Superior temporal gyrus (tissue), 1 donor: ENCODE data around the gene SENP1.
"Not testable (repeated sequence)": the region's sequence is repeated elsewhere in the genome, so short reads cannot be mapped to it uniquely, and the experiment has no call there.

ENCODE experiments used
- DNase-seq: peaks from one replicate; pipeline ENCODE4 v3.0.0-alpha.2; 2016; ENCODE audit errors: extremely low spot score

SENP1 gene

GRCh38 chr12:48111312-48111693, 5.4 kb upstream of the SENP1 start:
- DNase-seq, result not testable (repeated sequence)

- no peak for DNase-seq
These were observed 4.9 kb upstream of the SENP1 start for GRCh38 chr12:48110691-48111311.

DNA sequence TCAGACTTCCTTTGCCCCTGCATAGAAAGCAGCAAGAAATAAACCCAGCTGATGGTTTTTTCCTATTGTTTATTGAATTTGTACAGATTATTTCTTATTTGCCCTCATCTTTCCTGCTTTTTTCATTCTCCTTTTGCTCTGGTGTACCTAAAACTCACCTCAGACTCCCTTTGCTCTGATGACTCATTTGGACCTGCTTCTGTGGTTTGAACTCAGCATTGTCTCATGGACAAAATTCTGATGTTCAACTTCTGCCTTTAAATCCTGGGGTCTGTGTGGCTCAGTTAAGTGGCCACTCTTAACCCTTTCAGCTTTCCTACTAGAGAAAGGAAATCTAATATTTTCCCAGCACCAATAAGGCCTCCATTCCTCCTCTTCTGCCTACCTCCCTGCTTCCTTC, 3.5 kb upstream of the SENP1 start:
- no peak for DNase-seq

DNA sequence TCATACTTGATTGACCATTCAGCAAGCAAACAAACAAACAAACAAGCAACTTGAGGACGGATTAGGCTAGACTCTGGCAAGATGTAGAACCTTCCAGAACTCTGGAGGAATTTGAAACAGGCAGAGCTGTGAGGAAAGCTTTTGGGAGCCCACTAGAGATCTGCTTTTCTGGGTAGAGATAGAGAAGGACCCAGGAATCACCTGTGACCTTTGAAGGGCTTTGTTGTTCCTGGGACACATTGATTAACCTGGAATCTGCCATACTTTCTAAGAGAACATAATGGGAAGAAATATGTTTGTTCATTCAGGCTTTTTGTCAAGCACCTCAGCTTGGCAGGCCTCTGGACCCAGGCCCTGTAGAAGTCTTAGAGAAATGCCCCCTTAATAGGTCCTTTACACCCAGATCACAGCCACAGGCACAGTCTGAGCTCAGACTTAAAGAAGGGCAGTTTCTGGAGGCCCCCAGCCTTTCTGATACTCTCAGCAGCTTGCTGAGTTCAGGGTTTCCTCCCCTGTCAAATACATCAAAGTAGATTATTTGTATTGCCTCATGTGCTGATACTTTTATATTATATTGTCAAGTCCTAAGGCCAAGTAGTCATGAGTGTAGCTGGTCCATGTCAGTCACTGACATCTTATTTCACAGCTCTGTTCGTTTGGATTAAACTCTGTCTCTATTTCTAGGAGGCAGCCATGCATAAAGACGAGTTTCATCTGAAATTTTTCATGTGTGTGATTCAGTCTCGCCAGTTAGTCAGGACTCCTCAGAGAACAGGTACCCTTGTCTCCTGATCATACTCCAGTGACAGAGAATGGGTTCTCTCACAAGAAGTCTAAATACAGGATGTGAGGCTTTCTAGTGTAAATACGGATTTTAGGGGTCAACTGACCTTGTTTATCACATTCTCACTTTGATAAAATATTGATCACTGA, 1.1 kb upstream of the SENP1 start:
- no peak for DNase-seq

DNA sequence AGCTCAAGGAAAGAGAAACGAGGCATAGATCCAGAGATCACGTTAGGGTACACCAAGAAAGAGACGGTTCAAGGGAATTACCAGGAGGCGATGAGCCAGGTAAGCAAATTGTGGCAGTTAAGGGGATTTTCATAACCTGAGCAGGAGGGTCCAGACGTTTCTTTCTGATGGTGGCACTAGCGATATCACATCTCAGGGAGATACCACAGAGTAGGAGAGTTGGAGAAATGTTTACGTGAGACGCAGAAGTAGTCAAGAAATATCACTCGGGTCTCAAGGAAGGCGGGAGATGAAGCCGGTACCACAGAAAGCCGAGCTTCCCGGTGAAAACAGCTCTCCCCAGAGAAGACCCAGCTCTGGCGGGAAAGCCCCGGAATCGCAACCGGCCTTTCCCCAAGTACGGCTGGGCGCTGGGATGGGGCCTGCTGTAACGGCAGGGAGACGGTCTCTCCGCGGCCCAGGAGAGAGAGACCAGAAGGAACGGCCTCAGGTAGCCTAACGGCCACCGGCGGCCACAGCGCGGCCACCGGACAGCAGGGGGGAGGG, 485 bp downstream of the SENP1 start:
- DNase-seq, result peak; percentile 39

GRCh38 chr12:48104531-48104930, 1.3 kb downstream of the SENP1 start:
- no peak for DNase-seq

GRCh38 chr12:48092611-48093010, 13.3 kb downstream of the SENP1 start:
- DNase-seq, result no peak

GRCh38 chr12:48086327-48086726, 19.6 kb downstream of the SENP1 start:
- DNase-seq, result no peak

- no peak for DNase-seq
These were observed 20.9 kb downstream of the SENP1 start for GRCh38 chr12:48084841-48085460.

DNA sequence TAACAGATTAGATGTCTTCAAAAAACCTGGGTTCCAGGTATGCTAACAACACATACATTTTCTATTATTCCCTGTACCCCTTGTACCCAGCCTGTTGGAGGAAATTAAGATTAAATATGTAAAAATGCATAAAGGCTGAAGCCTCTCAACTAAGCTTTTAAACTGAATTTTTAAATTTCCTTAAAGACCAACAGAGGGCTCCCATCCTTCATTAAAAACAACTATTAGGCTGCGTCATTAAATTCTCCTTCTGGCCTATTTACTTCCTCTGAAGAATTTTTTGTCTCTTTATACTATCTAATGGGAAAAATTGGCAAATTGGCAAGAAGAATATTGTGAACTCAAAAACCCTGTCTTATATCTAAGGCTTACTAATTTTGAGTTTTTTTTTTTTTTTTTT, 21.8 kb downstream of the SENP1 start:
- peak; percentile 44 for DNase-seq

DNA sequence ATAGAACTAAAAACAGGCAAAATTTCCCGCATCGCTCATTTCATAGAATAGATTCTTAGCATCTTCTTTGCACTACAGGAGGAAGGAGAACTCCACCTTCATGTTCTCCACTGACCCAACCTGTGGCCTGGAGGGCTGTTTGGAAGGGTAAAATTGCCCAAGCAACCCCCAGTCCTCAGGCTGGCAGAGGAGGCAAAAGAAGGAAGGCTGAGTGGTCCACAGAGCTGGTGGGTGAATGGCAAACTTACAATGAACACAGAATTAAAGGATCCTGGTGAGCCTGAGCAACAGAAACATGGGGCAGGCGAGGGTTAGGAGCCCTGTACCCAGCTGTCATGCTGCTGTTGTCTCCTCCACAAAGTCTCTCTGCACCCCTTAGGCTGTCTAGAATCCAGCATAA, 25.1 kb downstream of the SENP1 start:
- DNase-seq, result no peak

DNA sequence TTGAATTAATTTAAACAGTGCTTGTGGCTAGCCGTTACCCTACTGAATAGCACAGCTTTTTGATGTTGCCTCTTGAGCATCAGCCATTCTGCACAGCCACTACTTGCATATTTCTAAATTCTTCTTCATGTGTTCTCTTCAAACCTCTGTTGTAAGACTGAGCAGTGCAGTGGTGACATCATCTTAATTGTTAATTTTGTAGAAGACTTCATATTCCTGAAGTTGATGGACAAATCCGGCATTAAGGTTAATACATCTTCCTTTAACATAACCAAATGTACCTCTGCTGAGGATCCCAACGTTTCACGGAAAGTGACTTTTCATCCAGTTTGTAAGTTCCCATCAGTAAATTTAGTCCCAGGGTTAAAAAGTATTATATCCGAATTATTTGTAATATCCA, 25.6 kb downstream of the SENP1 start:
- no peak for DNase-seq

GRCh38 chr12:48078901-48079300, 27.0 kb downstream of the SENP1 start:
- DNase-seq, result no peak

DNA sequence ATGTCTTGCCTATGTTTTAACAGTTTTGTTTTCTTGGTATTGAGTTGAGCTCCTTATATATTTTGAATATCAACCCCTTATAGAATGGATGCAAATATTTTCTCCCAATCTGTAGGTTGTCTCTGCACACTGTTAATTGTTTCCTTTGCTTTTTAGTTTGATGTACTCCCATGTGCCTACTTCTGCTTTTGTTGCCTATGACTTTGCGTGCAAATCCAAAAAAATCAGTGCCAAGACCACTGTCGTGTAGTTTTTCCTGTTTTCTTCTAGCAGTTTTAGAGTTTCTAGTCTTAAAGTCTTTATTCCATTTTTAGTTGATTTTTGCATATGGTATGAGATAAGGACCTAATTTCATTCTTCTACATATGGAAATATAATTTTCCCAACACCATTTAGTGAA, 28.8 kb downstream of the SENP1 start:
- no peak for DNase-seq

DNA sequence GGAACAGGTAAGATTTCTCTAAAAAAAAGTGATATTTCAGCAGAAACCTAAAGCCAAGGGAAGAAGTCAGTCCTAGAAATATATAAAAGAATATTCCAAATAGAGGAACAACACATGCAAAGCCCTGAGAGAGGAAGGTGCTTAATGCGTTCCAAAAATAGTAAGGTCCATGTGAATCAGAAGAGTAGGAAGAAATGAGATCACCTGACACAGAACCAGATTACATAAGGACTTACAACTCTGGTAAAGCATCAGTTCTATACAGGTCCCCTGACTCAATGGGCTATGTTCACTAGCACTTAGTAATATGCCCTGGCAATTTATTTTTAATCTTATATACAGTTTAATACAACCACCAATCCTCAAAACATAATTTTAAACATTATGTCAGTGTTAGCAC, 30.0 kb downstream of the SENP1 start:
- no peak for DNase-seq

DNA sequence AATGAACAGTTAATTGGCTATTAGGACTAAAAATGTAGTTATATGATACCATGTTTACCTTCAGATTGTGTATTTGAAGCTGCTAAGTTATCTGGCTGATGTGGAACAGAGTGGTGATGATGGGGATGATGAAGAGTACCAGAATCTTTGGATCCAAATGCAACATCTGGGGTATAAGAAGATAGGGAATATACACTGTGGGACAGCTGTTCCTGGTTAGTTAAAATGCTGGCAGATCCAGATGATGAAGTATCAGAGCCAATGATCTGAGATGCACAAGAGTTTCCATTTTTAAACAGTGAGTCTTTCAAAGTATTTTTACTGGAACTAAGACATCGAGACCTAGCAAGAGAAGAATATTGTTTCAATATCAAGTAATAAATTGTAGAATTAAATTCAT, 31.6 kb downstream of the SENP1 start:
- no peak for DNase-seq

GRCh38 chr12:48072266-48072665, 33.6 kb downstream of the SENP1 start:
- no peak for DNase-seq

DNA sequence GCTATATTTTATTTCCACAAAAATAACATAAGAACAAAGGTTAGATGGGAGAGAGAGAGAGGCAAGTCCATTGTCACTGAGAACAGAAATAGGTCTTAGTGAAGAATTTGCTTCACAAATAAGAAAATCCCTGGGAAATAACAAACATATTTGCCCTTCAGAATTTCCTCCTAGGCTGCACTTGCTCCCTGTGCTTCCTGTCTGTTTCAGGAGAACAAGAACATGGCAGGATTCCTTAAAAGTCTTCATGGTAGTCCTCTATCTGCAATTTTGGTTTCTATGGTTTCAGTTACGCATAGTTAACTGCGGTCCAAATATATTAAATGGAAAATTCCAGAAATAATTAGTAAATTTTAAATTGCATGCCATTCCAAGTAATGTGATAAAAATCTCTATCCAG, 34.1 kb downstream of the SENP1 start:
- DNase-seq, result no peak

GRCh38 chr12:48070731-48071130, 35.1 kb downstream of the SENP1 start:
- DNase-seq, result no peak

DNA sequence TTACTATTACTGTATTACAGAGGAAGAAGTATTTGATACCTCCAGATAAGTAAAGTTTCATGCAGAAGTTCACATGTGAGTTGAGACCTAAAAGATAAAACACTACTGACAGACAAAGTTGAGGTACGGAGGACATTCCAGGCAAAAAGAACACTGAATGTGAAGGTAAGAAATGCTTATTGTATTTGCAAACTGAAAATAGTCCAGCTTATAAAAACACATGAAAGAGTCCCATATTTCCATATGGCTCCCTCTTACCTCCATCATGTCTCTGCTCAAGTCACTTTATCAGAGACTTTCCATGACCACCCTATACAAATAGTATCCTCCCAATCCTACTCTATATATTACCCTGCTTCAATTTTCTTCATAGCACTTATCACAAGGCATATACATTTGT, 35.8 kb downstream of the SENP1 start:
- DNase-seq, result no peak

- DNase-seq, result no peak
These were observed 36.6 kb downstream of the SENP1 start for GRCh38 chr12:48069241-48069640.

DNA sequence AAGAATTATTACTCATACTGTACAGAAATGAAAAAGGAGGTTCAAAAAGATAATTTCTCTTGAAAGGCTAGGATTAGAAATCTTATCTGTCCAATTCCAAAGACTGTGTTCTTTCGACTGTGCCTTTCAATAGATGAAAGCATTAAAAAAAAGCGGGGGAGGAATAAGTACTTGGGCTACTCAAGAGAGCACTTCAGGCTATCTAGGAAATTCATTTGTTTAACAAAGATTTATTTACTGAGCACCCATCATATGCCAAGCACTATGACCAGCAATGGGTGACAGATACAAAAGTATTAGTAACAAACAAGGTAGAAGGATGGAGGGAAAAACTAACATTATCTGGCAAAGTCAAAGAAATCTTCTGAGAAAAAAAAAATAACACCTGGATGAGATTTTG, 37.4 kb downstream of the SENP1 start:
- no peak for DNase-seq
